HepG2 (cell line): ENCODE results near the gene PHACTR1. TPM values are rescaled to one million over a fixed set of nuclear protein-coding genes. Genes with fewer than 3 reads are reported as not detected.
A peak's percentile ranks its signal among the peaks of the same experiment; 100 is the strongest.

Source experiments
- ARHGAP35 ChIP-seq: sonication (generic); formaldehyde crosslinking; IDR thresholded peaks from 2 replicates; pipeline ENCODE4 v1.9.0; 2022; ENCODE audit warnings: mild to moderate bottlenecking, inconsistent platforms, moderate library complexity, missing genetic modification reagents, borderline replicate concordance
- GABPA ChIP-seq, 2 experiments: IDR thresholded peaks; 2 replicates each; pipeline ENCODE4 v1.6.1; 2011 to 2016; ENCODE audit warnings: low read depth in 2 of 2, low read length in 1 of 2, missing biosample characterization in 1 of 2, missing genetic modification characterization in 1 of 2
- MEF2D ChIP-seq: sonication (generic); formaldehyde crosslinking; IDR thresholded peaks from 2 replicates; pipeline ENCODE4 v1.5.1; 2020; ENCODE audit warnings: mild to moderate bottlenecking, missing genetic modification reagents
- NAIF1 ChIP-seq: sonication (generic); formaldehyde crosslinking; IDR thresholded peaks from 2 replicates; pipeline ENCODE4 v1.5.0; 2020; ENCODE audit warnings: mild to moderate bottlenecking, missing genetic modification reagents, borderline replicate concordance
- PAF1 ChIP-seq: IDR thresholded peaks from 2 replicates; pipeline ENCODE4 v1.6.1; 2016; ENCODE audit warnings: missing genetic modification reagents, missing compliant biosample characterization
- PPARG ChIP-seq: conservative IDR thresholded peaks from 2 replicates; pipeline ENCODE4 v1.6.1; 2016; ENCODE audit warnings: missing biosample characterization, missing genetic modification reagents
- SOX6 ChIP-seq, 2 experiments: fragments of 450-650 bp in 1 of 2; sonication (generic) in 1 of 2; formaldehyde crosslinking in 1 of 2; IDR thresholded peaks; 2 replicates each; pipeline versions ENCODE4 v1.4.0 to v1.6.1; 2017 to 2020; ENCODE audit warnings: antibody characterized with exemption in 1 of 2, mild to moderate bottlenecking in 1 of 2, missing genetic modification reagents in 1 of 2
- ZNF251 ChIP-seq: sonication (generic); formaldehyde crosslinking; IDR thresholded peaks from 2 replicates; pipeline ENCODE4 v1.9.0; 2021; ENCODE audit warnings: mild to moderate bottlenecking, missing genetic modification reagents
- ZNF256 ChIP-seq: sonication (generic); formaldehyde crosslinking; conservative IDR thresholded peaks from 2 replicates; pipeline ENCODE4 v1.4.0; 2020; ENCODE audit warnings: missing genetic modification reagents
- ZNF263 ChIP-seq: sonication (generic); formaldehyde crosslinking; IDR thresholded peaks from 2 replicates; pipeline ENCODE4 v1.4.0; 2020; ENCODE audit warnings: missing genetic modification reagents
- ZNF292 ChIP-seq: sonication (generic); formaldehyde crosslinking; IDR thresholded peaks from 2 replicates; pipeline ENCODE4 v1.8.1; 2022; ENCODE audit warnings: mild to moderate bottlenecking, low read depth, missing genetic modification reagents, borderline replicate concordance
- ZNF496 ChIP-seq: sonication (generic); formaldehyde crosslinking; IDR thresholded peaks from 2 replicates; pipeline ENCODE4 v1.8.1; 2023; ENCODE audit warnings: mild to moderate bottlenecking, moderate library complexity, missing genetic modification reagents; ENCODE audit not compliant: insufficient replicate concordance
- ZNF547 ChIP-seq: sonication (generic); formaldehyde crosslinking; IDR thresholded peaks from 2 replicates; pipeline ENCODE4 v1.5.1; 2020; ENCODE audit warnings: mild to moderate bottlenecking, missing genetic modification reagents
- polyA plus RNA-seq, 8 experiments: library from polyadenylated mRNA; depleted of rRNA in 3 of 8; stranded (reverse) in 7 of 8; unstranded in 1 of 8; fragments of >200 nt; fragmentation: Illumina TruSeq in 4 of 8; extraction: Trizol in 4 of 8; gene quantifications; 2 replicates each; pipeline versions ENCODE4 v1.2.1 to v1.2.3, GENCODE V29; 2011 to 2016; ENCODE audit warnings: low read depth in 4 of 8, missing spikeins in 1 of 8, mixed read lengths in 1 of 8; ENCODE audit not compliant: insufficient read depth in 1 of 8
- total RNA-seq, 5 experiments: library from RNA; depleted of rRNA; stranded (reverse); fragments of >200 nt; fragmentation: Illumina TruSeq; extraction: Trizol; gene quantifications; 2 replicates each; pipeline ENCODE4 v1.2.3, GENCODE V29; 2016; ENCODE audit warnings: low read depth in 1 of 5
- TF ChIP-seq, protein P1 (sequence below): IDR thresholded peaks from 2 replicates; pipeline ENCODE4 v1.6.1; 2016; ENCODE audit warnings: control low read depth
- TF ChIP-seq, protein P2 (sequence below): IDR thresholded peaks from 2 replicates; pipeline ENCODE4 v1.6.1; 2012; ENCODE audit warnings: low read depth, low read length, improper control_type of control experiment
- TF ChIP-seq, protein P3 (sequence below): sonication (generic); formaldehyde crosslinking; IDR thresholded peaks from 2 replicates; pipeline ENCODE4 v1.4.0; 2020; ENCODE audit warnings: missing genetic modification reagents
- TF ChIP-seq, protein P4 (sequence below): sonication (generic); formaldehyde crosslinking; IDR thresholded peaks from 2 replicates; pipeline ENCODE4 v1.4.0; 2020; ENCODE audit warnings: missing genetic modification reagents, borderline replicate concordance
- TF ChIP-seq, protein P5 (sequence below): sonication (generic); formaldehyde crosslinking; IDR thresholded peaks from 2 replicates; pipeline ENCODE4 v1.4.0; 2020; ENCODE audit warnings: missing genetic modification reagents; ENCODE audit errors: not compliant biosample characterization
- TF ChIP-seq, protein P6 (sequence below): sonication (generic); formaldehyde crosslinking; IDR thresholded peaks from 2 replicates; pipeline ENCODE4 v1.4.0; 2020; ENCODE audit warnings: mild to moderate bottlenecking, missing genetic modification reagents

Gene PHACTR1
- total and polyA plus RNA-seq, 2 of the 13 experiments (the other 11 are each of a cell fraction or from before 2014, with no cell fraction given) = 0.09 TPM; not detected in 1

DNA sequence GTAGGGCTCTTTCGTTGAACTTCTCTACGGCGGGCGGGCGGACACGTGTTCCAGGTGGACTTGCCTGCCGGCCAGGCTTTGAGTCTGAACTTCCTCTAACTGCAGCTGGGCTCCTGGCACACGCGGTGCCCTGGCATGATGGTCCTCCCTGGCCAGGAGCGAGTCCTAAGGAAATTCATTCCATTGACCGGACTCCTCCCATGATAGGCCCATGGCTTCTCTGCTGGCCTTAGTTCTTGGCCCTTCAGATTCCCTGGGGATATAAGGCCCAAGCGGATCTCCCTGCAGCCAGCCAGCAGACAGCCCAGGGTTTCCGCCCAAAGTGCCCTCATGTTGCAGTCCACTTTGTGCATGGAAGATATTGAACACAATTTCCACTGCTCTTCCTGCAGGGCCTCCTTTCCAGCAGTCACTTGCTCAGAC lies 572.4 kb downstream of the PHACTR1 start (continued):
- TF ChIP-seq, protein P1, sequence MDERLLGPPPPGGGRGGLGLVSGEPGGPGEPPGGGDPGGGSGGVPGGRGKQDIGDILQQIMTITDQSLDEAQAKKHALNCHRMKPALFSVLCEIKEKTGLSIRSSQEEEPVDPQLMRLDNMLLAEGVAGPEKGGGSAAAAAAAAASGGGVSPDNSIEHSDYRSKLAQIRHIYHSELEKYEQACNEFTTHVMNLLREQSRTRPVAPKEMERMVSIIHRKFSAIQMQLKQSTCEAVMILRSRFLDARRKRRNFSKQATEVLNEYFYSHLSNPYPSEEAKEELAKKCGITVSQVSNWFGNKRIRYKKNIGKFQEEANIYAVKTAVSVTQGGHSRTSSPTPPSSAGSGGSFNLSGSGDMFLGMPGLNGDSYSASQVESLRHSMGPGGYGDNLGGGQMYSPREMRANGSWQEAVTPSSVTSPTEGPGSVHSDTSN (CRISPR knock-in tag) = no peak
- TF ChIP-seq PPARG (CRISPR knock-in tag) = no peak
- no peak for TF ChIP-seq PAF1 (CRISPR knock-in tag)
- TF ChIP-seq ARHGAP35 = no peak
- TF ChIP-seq, protein P2, sequence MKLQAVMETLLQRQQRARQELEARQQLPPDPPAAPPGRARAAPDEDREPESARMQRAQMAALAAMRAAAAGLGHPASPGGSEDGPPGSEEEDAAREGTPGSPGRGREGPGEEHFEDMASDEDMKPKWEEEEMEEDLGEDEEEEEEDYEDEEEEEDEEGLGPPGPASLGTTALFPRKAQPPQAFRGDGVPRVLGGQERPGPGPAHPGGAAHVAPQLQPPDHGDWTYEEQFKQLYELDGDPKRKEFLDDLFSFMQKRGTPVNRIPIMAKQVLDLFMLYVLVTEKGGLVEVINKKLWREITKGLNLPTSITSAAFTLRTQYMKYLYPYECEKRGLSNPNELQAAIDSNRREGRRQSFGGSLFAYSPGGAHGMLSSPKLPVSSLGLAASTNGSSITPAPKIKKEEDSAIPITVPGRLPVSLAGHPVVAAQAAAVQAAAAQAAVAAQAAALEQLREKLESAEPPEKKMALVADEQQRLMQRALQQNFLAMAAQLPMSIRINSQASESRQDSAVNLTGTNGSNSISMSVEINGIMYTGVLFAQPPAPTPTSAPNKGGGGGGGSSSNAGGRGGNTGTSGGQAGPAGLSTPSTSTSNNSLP = no peak
- TF ChIP-seq, protein P3, sequence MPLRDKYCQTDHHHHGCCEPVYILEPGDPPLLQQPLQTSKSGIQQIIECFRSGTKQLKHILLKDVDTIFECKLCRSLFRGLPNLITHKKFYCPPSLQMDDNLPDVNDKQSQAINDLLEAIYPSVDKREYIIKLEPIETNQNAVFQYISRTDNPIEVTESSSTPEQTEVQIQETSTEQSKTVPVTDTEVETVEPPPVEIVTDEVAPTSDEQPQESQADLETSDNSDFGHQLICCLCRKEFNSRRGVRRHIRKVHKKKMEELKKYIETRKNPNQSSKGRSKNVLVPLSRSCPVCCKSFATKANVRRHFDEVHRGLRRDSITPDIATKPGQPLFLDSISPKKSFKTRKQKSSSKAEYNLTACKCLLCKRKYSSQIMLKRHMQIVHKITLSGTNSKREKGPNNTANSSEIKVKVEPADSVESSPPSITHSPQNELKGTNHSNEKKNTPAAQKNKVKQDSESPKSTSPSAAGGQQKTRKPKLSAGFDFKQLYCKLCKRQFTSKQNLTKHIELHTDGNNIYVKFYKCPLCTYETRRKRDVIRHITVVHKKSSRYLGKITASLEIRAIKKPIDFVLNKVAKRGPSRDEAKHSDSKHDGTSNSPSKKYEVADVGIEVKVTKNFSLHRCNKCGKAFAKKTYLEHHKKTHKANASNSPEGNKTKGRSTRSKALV (CRISPR knock-in tag) = no peak
- TF ChIP-seq, protein P4, sequence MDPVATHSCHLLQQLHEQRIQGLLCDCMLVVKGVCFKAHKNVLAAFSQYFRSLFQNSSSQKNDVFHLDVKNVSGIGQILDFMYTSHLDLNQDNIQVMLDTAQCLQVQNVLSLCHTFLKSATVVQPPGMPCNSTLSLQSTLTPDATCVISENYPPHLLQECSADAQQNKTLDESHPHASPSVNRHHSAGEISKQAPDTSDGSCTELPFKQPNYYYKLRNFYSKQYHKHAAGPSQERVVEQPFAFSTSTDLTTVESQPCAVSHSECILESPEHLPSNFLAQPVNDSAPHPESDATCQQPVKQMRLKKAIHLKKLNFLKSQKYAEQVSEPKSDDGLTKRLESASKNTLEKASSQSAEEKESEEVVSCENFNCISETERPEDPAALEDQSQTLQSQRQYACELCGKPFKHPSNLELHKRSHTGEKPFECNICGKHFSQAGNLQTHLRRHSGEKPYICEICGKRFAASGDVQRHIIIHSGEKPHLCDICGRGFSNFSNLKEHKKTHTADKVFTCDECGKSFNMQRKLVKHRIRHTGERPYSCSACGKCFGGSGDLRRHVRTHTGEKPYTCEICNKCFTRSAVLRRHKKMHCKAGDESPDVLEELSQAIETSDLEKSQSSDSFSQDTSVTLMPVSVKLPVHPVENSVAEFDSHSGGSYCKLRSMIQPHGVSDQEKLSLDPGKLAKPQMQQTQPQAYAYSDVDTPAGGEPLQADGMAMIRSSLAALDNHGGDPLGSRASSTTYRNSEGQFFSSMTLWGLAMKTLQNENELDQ (CRISPR knock-in tag) = no peak
- TF ChIP-seq NAIF1 (CRISPR knock-in tag) = no peak
- TF ChIP-seq ZNF496 (CRISPR knock-in tag) = no peak
- no peak for TF ChIP-seq SOX6 (IDR thresholded peaks at IDR 0.05)
- TF ChIP-seq SOX6 (CRISPR knock-in tag; IDR thresholded peaks at IDR 0.05) = no peak
- TF ChIP-seq ZNF292 (CRISPR knock-in tag) = no peak
- TF ChIP-seq ZNF251 (CRISPR knock-in tag) = no peak
- TF ChIP-seq ZNF263 (CRISPR knock-in tag) = no peak
- TF ChIP-seq MEF2D (CRISPR knock-in tag) = no peak
- TF ChIP-seq, protein P5, sequence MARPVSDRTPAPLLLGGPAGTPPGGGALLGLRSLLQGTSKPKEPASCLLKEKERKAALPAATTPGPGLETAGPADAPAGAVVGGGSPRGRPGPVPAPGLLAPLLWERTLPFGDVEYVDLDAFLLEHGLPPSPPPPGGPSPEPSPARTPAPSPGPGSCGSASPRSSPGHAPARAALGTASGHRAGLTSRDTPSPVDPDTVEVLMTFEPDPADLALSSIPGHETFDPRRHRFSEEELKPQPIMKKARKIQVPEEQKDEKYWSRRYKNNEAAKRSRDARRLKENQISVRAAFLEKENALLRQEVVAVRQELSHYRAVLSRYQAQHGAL (CRISPR knock-in tag) = no peak
- TF ChIP-seq, protein P6, sequence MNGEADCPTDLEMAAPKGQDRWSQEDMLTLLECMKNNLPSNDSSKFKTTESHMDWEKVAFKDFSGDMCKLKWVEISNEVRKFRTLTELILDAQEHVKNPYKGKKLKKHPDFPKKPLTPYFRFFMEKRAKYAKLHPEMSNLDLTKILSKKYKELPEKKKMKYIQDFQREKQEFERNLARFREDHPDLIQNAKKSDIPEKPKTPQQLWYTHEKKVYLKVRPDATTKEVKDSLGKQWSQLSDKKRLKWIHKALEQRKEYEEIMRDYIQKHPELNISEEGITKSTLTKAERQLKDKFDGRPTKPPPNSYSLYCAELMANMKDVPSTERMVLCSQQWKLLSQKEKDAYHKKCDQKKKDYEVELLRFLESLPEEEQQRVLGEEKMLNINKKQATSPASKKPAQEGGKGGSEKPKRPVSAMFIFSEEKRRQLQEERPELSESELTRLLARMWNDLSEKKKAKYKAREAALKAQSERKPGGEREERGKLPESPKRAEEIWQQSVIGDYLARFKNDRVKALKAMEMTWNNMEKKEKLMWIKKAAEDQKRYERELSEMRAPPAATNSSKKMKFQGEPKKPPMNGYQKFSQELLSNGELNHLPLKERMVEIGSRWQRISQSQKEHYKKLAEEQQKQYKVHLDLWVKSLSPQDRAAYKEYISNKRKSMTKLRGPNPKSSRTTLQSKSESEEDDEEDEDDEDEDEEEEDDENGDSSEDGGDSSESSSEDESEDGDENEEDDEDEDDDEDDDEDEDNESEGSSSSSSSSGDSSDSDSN (CRISPR knock-in tag) = no peak
- TF ChIP-seq ZNF256 (CRISPR knock-in tag) = no peak
- TF ChIP-seq GABPA (IDR thresholded peaks at IDR 0.05; ENCODE audit: low read depth, low read length) = no peak
- no peak for TF ChIP-seq GABPA (CRISPR knock-in tag; IDR thresholded peaks at IDR 0.05; ENCODE audit: low read depth)
- peak; percentile 38; the same call in 1 of the 2 replicates for TF ChIP-seq ZNF547 (CRISPR knock-in tag)
